A549 treated with Mapracorat at 1 μM for 4 hours (cell line): ENCODE results near the gene NSUN2. TPM values are rescaled to one million over a fixed set of nuclear protein-coding genes. Genes with fewer than 3 reads are reported as not detected.

Experiments used
- total RNA-seq: library from RNA; stranded (reverse); fragments of 200-300 nt; extraction: Qiagen RNA extraction; gene quantifications from 5 replicates; pipeline ENCODE4 v1.2.3, GENCODE V29; 2022

Gene NSUN2
- 89.3 to 95.3 TPM (median 92.7 TPM) in 5 replicates for total RNA-seq

GRCh38 chr5:6632888-6633468, at the start of gene NSUN2, which contains the start of gene SRD5A1:
TSS of gene NSUN2 (minus strand) at chr5:6633044. CDS start at chr5:6632979, 65 bp downstream.
TSS of gene SRD5A1 (plus strand) at chr5:6633440. CDS start at chr5:6633577, 137 bp downstream.

Other genes with a start within 250 kb of the NSUN2 start
- 0.72 to 1.2 TPM (median 0.87 TPM) in 5 replicates for gene UBE2QL1, start 184.2 kb downstream of the NSUN2 start, total RNA-seq
- 15.6 to 32.1 TPM (median 29.2 TPM) in 5 replicates for gene SRD5A1, start 396 bp upstream of the NSUN2 start, total RNA-seq
- 17.3 to 23.9 TPM (median 22.5 TPM) in 5 replicates for gene TENT4A, start 80.4 kb upstream of the NSUN2 start, total RNA-seq